ACC112 (cell line): ENCODE measurements around the gene ARAP1.
A peak's percentile ranks its signal among the peaks of the same experiment; 100 is the strongest.

Source experiments
- H2AFZ ChIP-seq: fragments of 200-600 bp; sonication (generic); one replicate; pipeline ENCODE4 v1.6.0; 2017; ENCODE audit warnings: antibody characterized with exemption, low read length; ENCODE audit not compliant: unreplicated experiment
- H3K27ac ChIP-seq: fragments of 200-600 bp; sonication (generic); 2 replicates; pipeline ENCODE4 v1.5.1; 2014; ENCODE audit warnings: low read depth, mild to moderate bottlenecking, antibody characterized with exemption, low read length, moderate library complexity
- H3K27me3 ChIP-seq: fragments of 200-600 bp; sonication (generic); 2 replicates; pipeline ENCODE4 v1.6.1; 2014; ENCODE audit warnings: mild to moderate bottlenecking, antibody characterized with exemption, low read length, moderate library complexity, mixed read lengths; ENCODE audit not compliant: insufficient read depth
- H3K36me3 ChIP-seq: fragments of 200-600 bp; sonication (generic); 2 replicates; pipeline ENCODE4 v1.6.1; 2016; ENCODE audit warnings: mild to moderate bottlenecking, antibody characterized with exemption, low read length, moderate library complexity, mixed read lengths; ENCODE audit not compliant: insufficient read depth
- H3K4me1 ChIP-seq: fragments of 200-600 bp; sonication (generic); one replicate; pipeline ENCODE4 v1.6.1; 2016; ENCODE audit warnings: low read length, mixed read lengths; ENCODE audit not compliant: insufficient read depth, unreplicated experiment, control insufficient read depth
- H3K4me3 ChIP-seq: fragments of 200-600 bp; sonication (generic); 2 replicates; pipeline ENCODE4 v1.5.1; 2014; ENCODE audit warnings: mild to moderate bottlenecking, low read depth, low read length
- H3K79me2 ChIP-seq: fragments of 200-600 bp; sonication (generic); one replicate; pipeline ENCODE4 v1.6.0; 2016; ENCODE audit warnings: low read length; ENCODE audit not compliant: control insufficient read depth, unreplicated experiment, insufficient read depth

The ARAP1 gene

GRCh38 chr11:72741849-72742512, 10.2 kb downstream of the ARAP1 start:
- Histone ChIP-seq H2AFZ (no peak overlapping the region), H3K36me3 (no peaks in the 10 kb centered on the region), H3K4me1 (peaks cover 51% of the 10 kb centered on the region), H3K27ac (no peak overlapping the region), H3K27me3 (no peaks in the 10 kb centered on the region), H3K4me3 (no peak overlapping the region), H3K79me2 (peaks cover 19% of the 10 kb centered on the region)

GRCh38 chr11:72741429-72741833, 10.8 kb downstream of the ARAP1 start:
- no peak overlapping the region for H2AFZ ChIP-seq
- H3K27me3 ChIP-seq = no peaks in the 10 kb centered on the region
- peaks cover 57% of the 10 kb centered on the region for H3K4me1 ChIP-seq
- peaks cover 19% of the 10 kb centered on the region for H3K79me2 ChIP-seq
- no peaks in the 10 kb centered on the region for H3K36me3 ChIP-seq
- no peak overlapping the region for H3K4me3 ChIP-seq
- H3K27ac ChIP-seq = no peak overlapping the region

GRCh38 chr11:72740562-72741428, 11.4 kb downstream of the ARAP1 start:
- no peaks in the 10 kb centered on the region for H3K27me3 ChIP-seq
- H3K36me3 ChIP-seq = no peaks in the 10 kb centered on the region
- H3K4me3 ChIP-seq = no peak overlapping the region
- H3K4me1 ChIP-seq = peaks cover 63% of the 10 kb centered on the region
- no peak overlapping the region for H3K27ac ChIP-seq
- H3K79me2 ChIP-seq = peaks cover 19% of the 10 kb centered on the region
- H2AFZ ChIP-seq = no peak overlapping the region

GRCh38 chr11:72740060-72740424, 12.2 kb downstream of the ARAP1 start:
- H3K27me3 ChIP-seq = no peaks in the 10 kb centered on the region
- no peak overlapping the region for H3K4me3 ChIP-seq
- H2AFZ ChIP-seq = no peak overlapping the region
- peaks cover 19% of the 10 kb centered on the region for H3K79me2 ChIP-seq
- no peak overlapping the region for H3K27ac ChIP-seq
- peaks cover 71% of the 10 kb centered on the region for H3K4me1 ChIP-seq
- H3K36me3 ChIP-seq = no peaks in the 10 kb centered on the region

GRCh38 chr11:72739240-72740059, 12.8 kb downstream of the ARAP1 start:
- H3K4me3 ChIP-seq = no peak overlapping the region
- no peak overlapping the region for H2AFZ ChIP-seq
- H3K27ac ChIP-seq = no peak overlapping the region
- H3K79me2 ChIP-seq = peaks cover 19% of the 10 kb centered on the region
- H3K4me1 ChIP-seq = peaks cover 71% of the 10 kb centered on the region
- H3K36me3 ChIP-seq = no peaks in the 10 kb centered on the region
- H3K27me3 ChIP-seq = no peaks in the 10 kb centered on the region

- Histone ChIP-seq H2AFZ (no peak overlapping the region), H3K4me3 (no peak overlapping the region), H3K79me2 (peaks cover 19% of the 10 kb centered on the region), H3K4me1 (peaks cover 71% of the 10 kb centered on the region), H3K27me3 (no peaks in the 10 kb centered on the region), H3K27ac (peak overlapping the region; percentile 80; the same call in 1 of the 2 replicates), H3K36me3 (no peaks in the 10 kb centered on the region)
Observed at GRCh38 chr11:72738199-72739141, 13.7 kb downstream of the ARAP1 start.

GRCh38 chr11:72737336-72737735, 14.9 kb downstream of the ARAP1 start:
- Histone ChIP-seq H2AFZ (no peak overlapping the region), H3K79me2 (peaks cover 19% of the 10 kb centered on the region), H3K4me3 (peak overlapping the region; percentile 25; the same call in 1 of the 2 replicates), H3K27ac (peak overlapping the region; percentile 80), H3K4me1 (peaks cover 71% of the 10 kb centered on the region), H3K27me3 (no peaks in the 10 kb centered on the region), H3K36me3 (no peaks in the 10 kb centered on the region)

GRCh38 chr11:72736452-72737069, 15.6 kb downstream of the ARAP1 start:
- Histone ChIP-seq H3K4me1 (peaks cover 65% of the 10 kb centered on the region), H3K27me3 (no peaks in the 10 kb centered on the region), H3K79me2 (peaks cover 22% of the 10 kb centered on the region), H3K4me3 (peak overlapping the region; percentile 25; the same call in 1 of the 2 replicates), H3K36me3 (no peaks in the 10 kb centered on the region), H3K27ac (peak overlapping the region; percentile 80), H2AFZ (no peak overlapping the region)

GRCh38 chr11:72735495-72736027, 16.6 kb downstream of the ARAP1 start:
- Histone ChIP-seq H3K4me3 (no peak overlapping the region), H2AFZ (no peak overlapping the region), H3K27ac (peak overlapping the region; percentile 80), H3K4me1 (peaks cover 55% of the 10 kb centered on the region), H3K36me3 (no peaks in the 10 kb centered on the region), H3K79me2 (peaks cover 16% of the 10 kb centered on the region), H3K27me3 (no peaks in the 10 kb centered on the region)
